ENCODE results near the gene NPC2. TPM values are rescaled to one million over a fixed set of nuclear protein-coding genes. Genes with fewer than 3 reads are reported as not detected.

Gene NPC2
- total RNA-seq, 1 experiment from 2014 or later = 592 TPM

Other genes starting within 250 kb of the NPC2 start
- 15.3 and 18.5 TPM in 2 replicates for gene ABCD4, start 190.4 kb downstream of the NPC2 start, total RNA-seq (2014; rRNA removed; shearing (Covaris generic))
- gene VRTN, start 144.8 kb downstream of the NPC2 start, total RNA-seq (2014; rRNA removed; shearing (Covaris generic)) = not detected in 2 replicates
- gene SYNDIG1L, start 67.1 kb downstream of the NPC2 start, total RNA-seq (2014; rRNA removed; shearing (Covaris generic)) = not detected in 2 replicates
- gene ISCA2, start 460 bp upstream of the NPC2 start, total RNA-seq (2014; rRNA removed; shearing (Covaris generic)) = 24.1 and 32.3 TPM in 2 replicates
- gene LTBP2, start 118.9 kb upstream of the NPC2 start, total RNA-seq (2014; rRNA removed; shearing (Covaris generic)) = 1.5 and 1.6 TPM in 2 replicates
- 25.8 and 28.1 TPM in 2 replicates for gene AREL1, start 219.8 kb upstream of the NPC2 start, total RNA-seq (2014; rRNA removed; shearing (Covaris generic))
- 32.3 and 39.7 TPM in 2 replicates for gene FCF1, start 219.8 kb upstream of the NPC2 start, total RNA-seq (2014; rRNA removed; shearing (Covaris generic))

All from H4 (cell line).